Liver (tissue), 9 donors: ENCODE data around the gene ZIK1. TPM values are rescaled to one million over a fixed set of nuclear protein-coding genes. Genes with fewer than 3 reads are reported as not detected.

ENCODE experiments used
- DNase-seq: peaks from one replicate; pipeline ENCODE4 v3.0.0-alpha.2; 2017; ENCODE audit warnings: low spot score
- H3K27ac ChIP-seq, 2 donors: one replicate each; pipeline ENCODE4 v1.7.0; 2013; ENCODE audit warnings: inconsistent platforms in 2 of 2, low read length in 2 of 2, control low read depth in 1 of 2, low read depth in 1 of 2, mild to moderate bottlenecking in 1 of 2
- H3K27me3 ChIP-seq, 4 donors: one replicate each; pipeline versions ENCODE4 v1.6.1 to v1.7.0; 2013; ENCODE audit warnings: low read length in 3 of 4, inconsistent platforms in 1 of 4, mild to moderate bottlenecking in 1 of 4, moderate library complexity in 1 of 4; ENCODE audit not compliant: control insufficient read depth in 4 of 4, insufficient read depth in 4 of 4
- H3K36me3 ChIP-seq, 4 donors: one replicate each; pipeline versions ENCODE4 v1.6.1 to v1.7.0; 2013; ENCODE audit warnings: low read length in 3 of 4, mild to moderate bottlenecking in 3 of 4, low read depth in 1 of 4, moderate library complexity in 1 of 4; ENCODE audit not compliant: control insufficient read depth in 4 of 4, insufficient read depth in 3 of 4
- H3K4me1 ChIP-seq, 4 donors: one replicate each; pipeline versions ENCODE4 v1.6.1 to v1.7.0; 2013; ENCODE audit warnings: low read length in 3 of 4, mild to moderate bottlenecking in 3 of 4, moderate library complexity in 1 of 4; ENCODE audit not compliant: control insufficient read depth in 4 of 4, insufficient read depth in 4 of 4
- H3K4me3 ChIP-seq, 3 donors: one replicate each; pipeline versions ENCODE4 v1.6.1 to v1.7.0; 2013; ENCODE audit warnings: low read length in 3 of 3, control low read depth in 1 of 3, low read depth in 1 of 3, mild to moderate bottlenecking in 1 of 3
- H3K9ac ChIP-seq, 2 donors: one replicate each; pipeline ENCODE4 v1.7.0; 2013; ENCODE audit warnings: low read length in 2 of 2, mild to moderate bottlenecking in 2 of 2, moderate library complexity in 2 of 2, control low read depth in 1 of 2, low read depth in 1 of 2
- H3K9me3 ChIP-seq, 4 donors: one replicate each; pipeline versions ENCODE4 v1.6.1 to v1.7.0; 2013; ENCODE audit warnings: low read length in 3 of 4; ENCODE audit not compliant: control insufficient read depth in 4 of 4
- ATF3 ChIP-seq: IDR thresholded peaks from 2 replicates; pipeline ENCODE4 v1.6.1; 2016; ENCODE audit warnings: antibody characterized with exemption
- CTCF ChIP-seq: fragments of 150-350 bp; IDR thresholded peaks from 2 replicates; pipeline ENCODE4 v1.5.1; 2017; ENCODE audit warnings: improper control_type of control experiment, low read depth, low read length; ENCODE audit not compliant: missing input control
- EGR1 ChIP-seq, 2 donors: IDR thresholded peaks; 2 replicates each; pipeline ENCODE4 v1.6.1; 2016 to 2018; ENCODE audit warnings: antibody characterized with exemption in 2 of 2, low read depth in 2 of 2
- FOXA1 ChIP-seq: IDR thresholded peaks from 2 replicates; pipeline ENCODE4 v1.6.1; 2016; ENCODE audit warnings: antibody characterized with exemption
- FOXA2 ChIP-seq: IDR thresholded peaks from 2 replicates; pipeline ENCODE4 v1.6.1; 2016; ENCODE audit warnings: antibody characterized with exemption
- GABPA ChIP-seq, 2 donors: IDR thresholded peaks in 1 of 2; conservative IDR thresholded peaks in 1 of 2; 2 replicates each; pipeline ENCODE4 v1.6.1; 2016; ENCODE audit warnings: antibody characterized with exemption in 2 of 2, mild to moderate bottlenecking in 1 of 2, moderate library complexity in 1 of 2
- HNF4A ChIP-seq, 2 donors: conservative IDR thresholded peaks; 2 replicates each; pipeline ENCODE4 v1.6.1; 2016; ENCODE audit warnings: antibody characterized with exemption in 2 of 2, mild to moderate bottlenecking in 2 of 2
- HNF4G ChIP-seq: IDR thresholded peaks from 2 replicates; pipeline ENCODE4 v1.6.1; 2016; ENCODE audit warnings: antibody characterized with exemption
- NR2F2 ChIP-seq: IDR thresholded peaks from 2 replicates; pipeline ENCODE4 v1.6.1; 2016; ENCODE audit warnings: antibody characterized with exemption
- RAD21 ChIP-seq, 2 donors: IDR thresholded peaks; 2 replicates each; pipeline ENCODE4 v1.6.1; 2016; ENCODE audit warnings: antibody characterized with exemption in 2 of 2, mild to moderate bottlenecking in 2 of 2
- REST ChIP-seq: IDR thresholded peaks from 2 replicates; pipeline ENCODE4 v1.6.1; 2016; ENCODE audit warnings: antibody characterized with exemption, mild to moderate bottlenecking
- RXRA ChIP-seq, 2 donors: IDR thresholded peaks; 2 replicates each; pipeline ENCODE4 v1.6.1; 2017 to 2018; ENCODE audit warnings: antibody characterized with exemption in 2 of 2, mild to moderate bottlenecking in 1 of 2
- SP1 ChIP-seq: IDR thresholded peaks from 2 replicates; pipeline ENCODE4 v1.6.1; 2018; ENCODE audit warnings: antibody characterized with exemption, mild to moderate bottlenecking
- YY1 ChIP-seq: IDR thresholded peaks from 2 replicates; pipeline ENCODE4 v1.6.1; 2016; ENCODE audit warnings: antibody characterized with exemption, mild to moderate bottlenecking
- ZBTB33 ChIP-seq: IDR thresholded peaks from 2 replicates; pipeline ENCODE4 v1.6.1; 2016; ENCODE audit warnings: antibody characterized with exemption
- WGBS: extraction: QIAGEN DNeasy Blood & Tissue Kit; methylation state at CpG from one replicate; pipeline ENCODE4 v1.1.7; 2013; 5-methylcytosine and 5-hydroxymethylcytosine counted together
- polyA plus RNA-seq, 2 donors: library from polyadenylated mRNA; stranded (reverse) in 1 of 2; unstranded in 1 of 2; fragments of 200-250 nt in 1 of 2; fragments of >200 nt in 1 of 2; fragmentation: Nextera tagmentation in 1 of 2; extraction: Ambion mirVana in 1 of 2; gene quantifications; one replicate each; pipeline versions ENCODE4 v1.2.1 to v1.2.3, GENCODE V29; 2013 to 2015
- total RNA-seq, 2 donors: library from RNA; depleted of rRNA; stranded (reverse); fragments of >200 nt; gene quantifications; one replicate each; pipeline ENCODE4 v1.2.3, GENCODE V29; 2014
- donor health status: healthy.
- donor health status: healthy.
- donor health status: healthy.
- donor health status: healthy.
- donor health status: healthy.

Gene ZIK1
- total and polyA plus RNA-seq, 4 donors, result 0.29 to 8.6 (median 0.88) TPM

- TF ChIP-seq HNF4A (conservative IDR thresholded peaks at IDR 0.05), result no peak
Measured at GRCh38 chr19:57563547-57563946, 20.4 kb upstream of the ZIK1 start (continued).

GRCh38 chr19:57566396-57567265 lies 17.3 kb upstream of the ZIK1 start:
- no peaks in the 10 kb centered on the region for H3K36me3 ChIP-seq
- peaks cover 38 to 84% (median 72%) of the 10 kb centered on the region in 4 donors for H3K9me3 ChIP-seq
- no peak overlapping the region for H3K27ac ChIP-seq
- H3K4me1 ChIP-seq, result no peaks in the 10 kb centered on the region
- WGBS, result 51% methylated on average over 7 of the region's 7 CpGs
- TF ChIP-seq EGR1 (IDR thresholded peaks at IDR 0.05; ENCODE audit: low read depth in 2 of 2), result no peak
- TF ChIP-seq HNF4G, result no peak
- no peak for TF ChIP-seq RAD21 (IDR thresholded peaks at IDR 0.05)
- TF ChIP-seq YY1, result no peak
- no peaks in the 10 kb centered on the region for H3K27me3 ChIP-seq
- H3K4me3 ChIP-seq, result peak overlapping the region in 2 of 3 donors; percentile 53 to 58
- no peak for DNase-seq
- no peak overlapping the region for H3K9ac ChIP-seq

- H3K9me3 ChIP-seq, result peaks cover 65 to 96% (median 92%) of the 10 kb centered on the region in 4 donors
- no peak overlapping the region for H3K9ac ChIP-seq
- peak overlapping the region in 2 of 3 donors; percentile 30 to 46 for H3K4me3 ChIP-seq
- no peaks in the 10 kb centered on the region for H3K27me3 ChIP-seq
- no peaks in the 10 kb centered on the region for H3K4me1 ChIP-seq
- TF ChIP-seq YY1 (no peak), RXRA (IDR thresholded peaks at IDR 0.05) (no peak), SP1 (no peak), EGR1 (IDR thresholded peaks at IDR 0.05; ENCODE audit: low read depth in 2 of 2) (no peak), HNF4G (no peak), GABPA (IDR thresholded peaks at IDR 0.05 in 1 of 2, conservative IDR thresholded peaks at IDR 0.05 in 1 of 2) (no peak), ZBTB33 (no peak), NR2F2 (no peak), HNF4A (conservative IDR thresholded peaks at IDR 0.05) (no peak)
- H3K36me3 ChIP-seq, result peaks cover 8 to 40% (median 38%) of the 10 kb centered on the region in 4 donors
- no peak overlapping the region for H3K27ac ChIP-seq
- DNase-seq, result no peak
Measured at GRCh38 chr19:57570707-57571106, 13.2 kb upstream of the ZIK1 start.

GRCh38 chr19:57572415-57572947 lies 11.5 kb upstream of the ZIK1 start:
- Histone ChIP-seq H3K9ac (no peak overlapping the region), H3K36me3 (peaks cover 10 to 52% (median 50%) of the 10 kb centered on the region in 4 donors), H3K27ac (no peak overlapping the region), H3K4me3 (peak overlapping the region in 2 of 3 donors; percentile 67 to 73), H3K4me1 (peaks cover 0 to under 1% (median 0%) of the 10 kb centered on the region in 4 donors), H3K27me3 (no peaks in the 10 kb centered on the region), H3K9me3 (peaks cover 64 to 94% (median 90%) of the 10 kb centered on the region in 4 donors)
- no peak for DNase-seq
- WGBS, result 98% methylated on average over 3 of the region's 3 CpGs
- TF ChIP-seq FOXA2 (no peak), HNF4A (conservative IDR thresholded peaks at IDR 0.05) (no peak), ATF3 (no peak), RAD21 (IDR thresholded peaks at IDR 0.05) (no peak), SP1 (no peak), REST (no peak), FOXA1 (no peak), GABPA (IDR thresholded peaks at IDR 0.05 in 1 of 2, conservative IDR thresholded peaks at IDR 0.05 in 1 of 2) (no peak), CTCF (no peak)
